ENCODE data around the gene DNASE1L3. TPM values are rescaled to one million over a fixed set of nuclear protein-coding genes. Genes with fewer than 3 reads are reported as not detected.

DNASE1L3 gene
- total and polyA plus RNA-seq, 2 of the 4 experiments (the other 2 are of a cell fraction): not detected

DNA sequence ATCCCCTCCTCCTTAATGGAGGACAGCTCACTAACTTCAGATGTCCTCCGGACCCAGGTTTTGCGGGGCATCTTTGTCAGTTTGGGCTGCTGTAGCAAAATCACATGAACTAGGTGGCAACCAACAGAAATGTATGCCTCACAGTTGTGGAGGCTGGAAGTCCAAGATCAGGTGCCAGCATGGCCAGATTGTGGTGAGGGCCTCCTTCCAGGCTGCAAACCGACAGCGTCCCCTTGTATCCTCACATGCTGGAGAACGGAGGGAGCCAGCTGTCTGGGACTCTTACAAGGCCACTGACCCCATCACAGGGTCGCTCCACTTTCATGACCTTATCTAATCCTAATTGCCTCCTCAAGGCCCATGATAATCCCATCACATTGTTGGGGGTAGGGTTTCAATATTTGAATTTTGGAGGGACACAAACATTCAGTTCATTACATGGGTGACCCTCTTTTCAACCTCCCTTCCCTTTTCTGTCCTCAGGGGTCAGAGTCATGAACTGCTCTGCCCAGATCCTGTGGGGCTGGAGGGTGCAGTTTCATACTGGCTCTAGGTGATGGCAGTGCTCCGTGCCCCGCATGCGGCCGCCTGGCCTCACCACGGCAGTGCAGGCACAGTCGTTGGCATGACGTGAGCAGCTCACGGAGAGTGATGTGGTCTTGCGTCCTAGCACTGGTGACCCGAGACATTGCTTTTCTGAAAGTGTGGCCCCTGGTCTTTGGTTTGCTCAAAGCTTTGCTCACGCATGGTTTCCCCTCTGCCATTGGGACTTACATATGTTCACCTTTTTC lies 58.4 kb downstream of the DNASE1L3 start:
- Histone ChIP-seq H3K4me3 (ENCODE audit: insufficient read depth, low read depth, low read length) (no peak overlapping the region), H2AFZ (replicated peaks; ENCODE audit: low read length, poor library complexity) (peak overlapping the region; percentile 45), H3K9me1 (ENCODE audit: insufficient read depth, low read length) (peaks cover 23% of the 10 kb centered on the region), H3K36me3 (ENCODE audit: control insufficient read depth, insufficient read depth, low read length) (peaks cover 76% of the 10 kb centered on the region), H3K4me2 (ENCODE audit: low read depth, low read length) (no peak overlapping the region), H4K5ac (ENCODE audit: low read depth, low read length) (no peak overlapping the region), H3K27ac (ENCODE audit: insufficient read depth, low read length) (no peak overlapping the region), H2BK20ac (ENCODE audit: low read depth, low read length) (no peak overlapping the region), H3K56ac (ENCODE audit: extremely low read depth, insufficient read depth, low read length) (no peak overlapping the region), H2BK120ac (ENCODE audit: low read depth, low read length) (no peak overlapping the region), H3K4me1 (ENCODE audit: control insufficient read depth, insufficient read depth, low read length) (peaks cover 2% of the 10 kb centered on the region; the same call in 1 of the 2 replicates), H2BK15ac (ENCODE audit: low read depth, low read length) (no peak overlapping the region), H4K20me1 (ENCODE audit: insufficient read depth, low read length) (peaks cover 6% of the 10 kb centered on the region), H4K91ac (ENCODE audit: insufficient read depth, low read depth, low read length) (no peak overlapping the region), H3K18ac (ENCODE audit: low read depth, low read length) (no peak overlapping the region), H2AK9ac (replicated peaks; ENCODE audit: low read depth, low read length, poor library complexity) (no peak overlapping the region), H3K23ac (ENCODE audit: low read depth, low read length) (no peak overlapping the region), H3K79me1 (ENCODE audit: low read depth in 1 of 2, low read length in 2 of 2) (peaks cover 14 to 23% of the 10 kb centered on the region in 2 experiments; a peak in 3 of 4 replicates), H3K9ac (ENCODE audit: low read depth, low read length) (no peak overlapping the region), H3K14ac (replicated peaks; ENCODE audit: low read depth, low read length) (no peak overlapping the region), H2BK5ac (ENCODE audit: low read depth, low read length, poor library complexity, severe bottlenecking) (no peak overlapping the region), H4K8ac (ENCODE audit: low read depth in 2 of 2, low read length in 2 of 2) (no peak overlapping the region), H3K4ac (ENCODE audit: low read depth, low read length) (no peak overlapping the region), H2AK5ac (ENCODE audit: low read depth, low read length) (no peak overlapping the region), H3K27me3 (ENCODE audit: control insufficient read depth, insufficient read depth, low read length) (no peaks in the 10 kb centered on the region), H3K9me3 (ENCODE audit: control insufficient read depth, insufficient read depth, low read length) (no peaks in the 10 kb centered on the region)
- 96% methylated on average over 12 of the region's 17 CpGs; no CpG with 5 or more reads in 1 of the 2 experiments for WGBS, 2 experiments (ENCODE audit: extremely low coverage in 2 of 2, insufficient read length in 1 of 2)
- no peak for DNase-seq
- no TSS peak for BruUV-seq (replicated peaks)
- POLR2A ChIA-PET (ENCODE audit: unreplicated experiment): no interaction called here
- dilution Hi-C loops (cut with HindIII; ENCODE audit: low sequenced_read_pairs, unreplicated experiment): no loop called here
- intact Hi-C loops (cut with micrococcal nuclease): no loop called here
- in situ Hi-C loops (cut with MboI; ENCODE audit: low sequenced_read_pairs): no loop called here
- no peak for TF ChIP-seq RAD21 (IDR thresholded peaks at IDR 0.05; ENCODE audit: low read length)
- no peak for TF ChIP-seq MAFK (IDR thresholded peaks at IDR 0.05; ENCODE audit: low read depth, low read length)
- TF ChIP-seq MXI1 (IDR thresholded peaks at IDR 0.05; ENCODE audit: borderline replicate concordance, low read depth, low read length): no peak
- no peak for TF ChIP-seq NFE2L2 (IDR thresholded peaks at IDR 0.05; ENCODE audit: low read depth, low read length)
- TF ChIP-seq ELK1 (IDR thresholded peaks at IDR 0.05; ENCODE audit: borderline replicate concordance, low read depth, low read length): no peak
- ATAC-seq (ENCODE audit: low read depth): no peak
- CTCF ChIA-PET: no interaction called here

Data from IMR-90 (cell line).